GM19438 (cell line): ENCODE measurements around the gene EIF4G1.

Source experiments
- ATAC-seq: cut with Tn5 transposase; IDR thresholded peaks from one replicate; pipeline ENCODE4 v1.9.1; 2021; ENCODE audit warnings: low read depth; ENCODE audit not compliant: unreplicated experiment

EIF4G1 gene

GRCh38 chr3:184381261-184382224 lies 67.1 kb downstream of the EIF4G1 start:
- ATAC-seq: no peak

- ATAC-seq: no peak
Measured at GRCh38 chr3:184382326-184383032, 68.1 kb downstream of the EIF4G1 start.

GRCh38 chr3:184383033-184383740 lies 68.8 kb downstream of the EIF4G1 start:
- no peak for ATAC-seq

GRCh38 chr3:184384342-184384741 lies 69.9 kb downstream of the EIF4G1 start:
- ATAC-seq: no peak
